ENCODE data around the gene HEY2.

Gene HEY2

DNA sequence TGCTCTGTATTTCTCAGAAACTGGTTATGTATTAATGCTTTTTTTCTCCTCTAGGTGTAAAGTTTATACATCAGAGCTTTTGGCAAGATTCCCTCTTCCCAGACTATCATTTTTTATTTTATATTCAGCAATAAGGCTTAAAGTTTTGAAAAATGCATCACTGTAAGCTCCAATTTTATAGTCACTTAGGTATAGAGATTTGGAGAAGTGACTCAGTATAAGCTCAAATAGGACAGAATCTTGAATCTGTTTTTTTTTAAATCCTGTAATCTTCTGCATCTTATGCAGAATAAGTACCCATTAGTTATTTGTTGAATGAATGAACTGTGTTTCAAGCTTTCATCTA, 42.4 kb downstream of the HEY2 start:
- no peak for TF ChIP-seq CTCF (IDR thresholded peaks at IDR 0.05; ENCODE audit: low read length, missing control alignments)
- no peak for DNase-seq (ENCODE audit: low read depth)
- peak overlapping the region; percentile 85 for H3K4me3 ChIP-seq (replicated peaks; ENCODE audit: low read depth, low read length)

DNA sequence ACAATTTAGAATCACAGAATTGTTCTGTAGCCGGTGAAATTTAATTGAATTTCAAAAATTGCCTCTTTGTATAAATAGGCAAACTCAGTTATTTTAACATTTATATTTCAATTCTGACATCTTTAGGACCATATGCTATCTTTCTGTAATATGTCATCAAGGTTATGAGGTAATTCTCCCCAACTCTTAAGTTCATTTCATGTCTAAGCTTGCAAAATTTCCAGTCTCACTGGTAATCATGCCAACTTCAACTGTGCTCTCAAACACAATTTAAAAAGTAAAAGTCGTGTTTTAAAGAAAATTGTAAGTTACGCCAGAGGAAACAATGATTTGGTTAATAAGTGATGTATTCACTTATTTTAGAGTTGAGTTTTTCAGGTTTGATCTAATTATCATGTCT, 42.7 kb downstream of the HEY2 start:
- peak overlapping the region; percentile 85 for H3K4me3 ChIP-seq (replicated peaks; ENCODE audit: low read depth, low read length)
- no peak for TF ChIP-seq CTCF (IDR thresholded peaks at IDR 0.05; ENCODE audit: low read length, missing control alignments)
- DNase-seq (ENCODE audit: low read depth), result no peak

- TF ChIP-seq CTCF (IDR thresholded peaks at IDR 0.05; ENCODE audit: low read length, missing control alignments), result no peak
- peak; percentile 62 for DNase-seq (ENCODE audit: low read depth)
- H3K4me3 ChIP-seq (replicated peaks; ENCODE audit: low read depth, low read length), result peak overlapping the region; percentile 85
Observed at GRCh38 chr6:125792680-125793079, 43.2 kb downstream of the HEY2 start.

DNA sequence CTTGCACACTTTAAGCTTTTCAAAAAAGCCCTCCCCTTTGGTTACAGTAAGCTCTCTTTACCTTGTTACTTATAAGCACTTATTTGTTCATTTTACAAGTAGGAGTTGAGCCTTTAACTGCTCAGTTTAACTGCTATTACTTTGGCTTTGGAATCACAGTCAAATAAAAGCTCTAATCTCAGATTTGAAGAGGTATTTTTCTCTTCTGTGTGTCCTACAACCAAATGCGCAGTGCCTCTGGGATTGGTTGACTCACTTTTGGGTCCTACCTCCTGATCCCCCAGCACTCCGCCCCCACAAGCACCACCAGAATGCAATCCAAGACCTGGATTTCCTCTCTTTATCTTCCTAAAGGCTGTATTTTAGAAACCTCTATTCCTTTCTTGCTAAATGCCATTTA, 43.8 kb downstream of the HEY2 start:
- TF ChIP-seq CTCF (IDR thresholded peaks at IDR 0.05; ENCODE audit: low read length, missing control alignments), result no peak
- DNase-seq (ENCODE audit: low read depth), result peak; percentile 58
- H3K4me3 ChIP-seq (replicated peaks; ENCODE audit: low read depth, low read length), result peak overlapping the region; percentile 85

- H3K4me3 ChIP-seq (replicated peaks; ENCODE audit: low read depth, low read length), result peak overlapping the region; percentile 85
Observed at GRCh38 chr6:125793863-125794262, 44.4 kb downstream of the HEY2 start.

DNA sequence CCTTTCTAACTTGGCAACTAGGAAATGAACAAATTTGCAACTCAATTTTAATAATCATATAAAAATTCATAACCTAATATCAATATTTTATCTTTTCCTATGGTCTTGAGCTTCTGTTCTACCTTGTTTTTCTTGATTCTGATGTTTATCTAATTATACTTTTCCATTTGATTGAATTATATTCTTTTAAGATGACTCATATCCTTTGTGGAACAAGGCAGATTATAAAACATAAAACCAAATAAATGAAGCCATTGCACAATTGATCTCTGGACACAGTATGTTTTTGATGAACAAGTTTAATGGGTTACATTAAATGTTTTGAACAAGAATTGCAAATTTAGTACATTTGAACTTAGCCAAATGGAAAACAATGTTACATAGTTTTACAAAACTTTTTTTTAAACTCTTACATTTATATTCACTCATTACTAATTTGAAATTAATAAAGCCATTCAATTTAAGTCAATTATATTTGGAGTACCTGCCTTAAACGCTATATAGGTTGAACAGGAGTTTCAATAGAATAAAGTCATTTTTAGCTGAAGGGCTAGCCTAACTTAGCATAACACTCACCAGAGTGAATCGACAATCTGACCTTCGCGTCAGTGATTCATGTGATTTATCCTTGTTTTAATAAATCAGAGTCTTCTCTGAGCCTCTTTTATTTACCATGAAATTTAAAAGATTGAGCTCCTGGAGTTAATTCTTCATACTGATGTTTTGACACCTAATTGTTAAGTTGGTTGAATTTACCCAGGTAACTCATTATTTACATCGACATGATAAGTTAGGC, 45.1 kb downstream of the HEY2 start:
- peak; percentile 57 for DNase-seq (ENCODE audit: low read depth)
- no peak for TF ChIP-seq CTCF (IDR thresholded peaks at IDR 0.05; ENCODE audit: low read length, missing control alignments)
- H3K4me3 ChIP-seq (replicated peaks; ENCODE audit: low read depth, low read length), result peak overlapping the region; percentile 85

More at GRCh38 chr6:125793863-125794262, 44.4 kb downstream of the HEY2 start:
- no peak for TF ChIP-seq CTCF (IDR thresholded peaks at IDR 0.05; ENCODE audit: low read length, missing control alignments)
- DNase-seq (ENCODE audit: low read depth), result no peak

GRCh38 chr6:125795301-125795700, 45.9 kb downstream of the HEY2 start:
- H3K4me3 ChIP-seq (replicated peaks; ENCODE audit: low read depth, low read length), result no peak overlapping the region
- no peak for TF ChIP-seq CTCF (IDR thresholded peaks at IDR 0.05; ENCODE audit: low read length, missing control alignments)
- no peak for DNase-seq (ENCODE audit: low read depth)

All from fibroblast of pulmonary artery (primary cell).